Neural progenitor cell (in vitro differentiated cells): ENCODE measurements around the gene CTXND1.

ENCODE experiments used
- CTCF ChIP-seq: fragments of 200-600 bp; sonication (generic); IDR thresholded peaks from 2 replicates; pipeline ENCODE4 v1.5.1; 2017; ENCODE audit warnings: antibody characterized with exemption, mild to moderate bottlenecking
- EZH2 ChIP-seq: fragments of 200-600 bp; sonication (generic); IDR thresholded peaks from 2 replicates; pipeline ENCODE4 v1.6.1; 2017; ENCODE audit warnings: antibody characterized with exemption, mild to moderate bottlenecking, moderate library complexity

GRCh38 chr15:80264031-80264430, 12.0 kb upstream of the CTXND1 start:
- TF ChIP-seq CTCF: no peak
- TF ChIP-seq EZH2: no peak
